Gastroesophageal sphincter (tissue), 4 donors: ENCODE measurements around the gene KRTAP5-11. TPM values are rescaled to one million over a fixed set of nuclear protein-coding genes. Genes with fewer than 3 reads are reported as not detected.

ENCODE experiments used
- ATAC-seq: fragments of 150-250 bp; one replicate; pipeline ENCODE4 v1.9.1; 2016; ENCODE audit warnings: mild to moderate bottlenecking, moderate library complexity
- H3K27ac ChIP-seq, 4 donors: fragments of 200-600 bp; sonication (generic) in 3 of 4; 1 replicate in 3 of 4; 2 replicates in 1 of 4; pipeline ENCODE4 v1.5.1; 2016 to 2019
- H3K27me3 ChIP-seq: fragments of 200-600 bp; sonication (generic); one replicate; pipeline ENCODE4 v1.5.1; 2019
- H3K36me3 ChIP-seq, 2 donors: fragments of 200-600 bp; sonication (generic); one replicate each; pipeline ENCODE4 v1.5.1; 2019; ENCODE audit warnings: control low read depth in 1 of 2
- H3K4me1 ChIP-seq, 3 donors: fragments of 200-600 bp; sonication (generic); 1 replicate in 2 of 3; 2 replicates in 1 of 3; pipeline ENCODE4 v1.5.1; 2016 to 2019; ENCODE audit warnings: control low read depth in 2 of 3
- H3K4me3 ChIP-seq, 2 donors: fragments of 200-600 bp; sonication (generic); one replicate each; pipeline ENCODE4 v1.5.1; 2019; ENCODE audit warnings: mild to moderate bottlenecking in 1 of 2, moderate library complexity in 1 of 2
- H3K9me3 ChIP-seq, 3 donors: fragments of 200-600 bp; sonication (generic); one replicate each; pipeline ENCODE4 v1.5.1; 2017 to 2019; ENCODE audit warnings: control low read depth in 2 of 3
- EP300 ChIP-seq: sonication (generic); formaldehyde crosslinking; IDR thresholded peaks from one replicate; pipeline ENCODE4 v1.6.1; 2017; ENCODE audit warnings: antibody characterized with exemption, mild to moderate bottlenecking
- POLR2A ChIP-seq, 2 donors: fragments of 450-650 bp; IDR thresholded peaks; one replicate each; pipeline ENCODE4 v1.6.1; 2017; ENCODE audit warnings: antibody characterized with exemption in 2 of 2, mild to moderate bottlenecking in 2 of 2, moderate library complexity in 1 of 2
- POLR2AphosphoS5 ChIP-seq: sonication (generic); formaldehyde crosslinking; IDR thresholded peaks from one replicate; pipeline ENCODE4 v1.6.1; 2017; ENCODE audit warnings: antibody characterized with exemption
- WGBS, 2 donors: methylation state at CpG; one replicate each; pipeline ENCODE4 v1.1.5; 2018; ENCODE audit warnings: low coverage in 1 of 2; 5-methylcytosine and 5-hydroxymethylcytosine counted together
- small RNA-seq, 4 donors: library from RNA; depleted of rRNA; stranded (forward); fragments of <200 nt; gene quantifications; one replicate each; pipeline ENCODE3, GENCODE V24; 2016
- total RNA-seq, 4 donors: library from RNA; depleted of rRNA; stranded (reverse); fragments of >200 nt; gene quantifications; one replicate each; pipeline ENCODE4 v1.1.0, GENCODE V29; 2016
- TF ChIP-seq, protein P1 (sequence below), 4 experiments: fragments of 200-600 bp in 2 of 4; fragments of 450-650 bp in 2 of 4; sonication (generic) in 1 of 4; IDR thresholded peaks; one replicate each; pipeline ENCODE4 v1.5.1; 2017 to 2019; ENCODE audit warnings: antibody characterized with exemption in 4 of 4, mild to moderate bottlenecking in 2 of 4, moderate library complexity in 2 of 4

KRTAP5-11 gene
- total RNA-seq, 4 donors from 2014 or later = not detected

DNA sequence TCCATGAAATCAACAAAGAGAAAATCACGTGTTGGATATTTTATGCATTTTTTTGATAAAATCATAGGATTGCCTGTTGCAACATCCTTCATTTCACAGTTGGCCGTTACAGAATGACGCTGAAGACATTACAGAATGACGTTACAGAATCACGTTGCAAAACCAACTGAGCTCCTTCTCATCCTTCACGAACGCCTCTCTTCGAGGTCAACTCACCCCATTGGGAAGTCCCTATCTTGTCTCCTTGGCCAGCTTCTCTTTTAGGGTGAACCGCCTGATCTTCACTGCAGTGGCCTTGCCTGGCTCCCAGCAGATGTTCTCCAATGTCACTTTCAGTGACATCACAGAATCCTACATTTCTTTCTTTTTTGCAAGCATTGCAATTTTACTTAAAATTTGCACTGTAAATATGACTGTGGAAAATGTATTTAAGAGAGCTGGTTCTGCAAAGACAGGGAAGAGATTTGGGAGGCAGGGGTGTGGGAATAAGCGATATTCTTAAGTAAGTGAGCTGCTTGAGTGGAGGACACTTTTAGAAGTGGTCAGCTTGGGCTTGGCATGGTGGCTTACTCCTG, 50.6 kb downstream of the KRTAP5-11 start:
- 74 to 77% methylated on average over 10 of the region's 10 CpGs for WGBS, 2 donors
- no peak for TF ChIP-seq EP300
- TF ChIP-seq, protein P1, sequence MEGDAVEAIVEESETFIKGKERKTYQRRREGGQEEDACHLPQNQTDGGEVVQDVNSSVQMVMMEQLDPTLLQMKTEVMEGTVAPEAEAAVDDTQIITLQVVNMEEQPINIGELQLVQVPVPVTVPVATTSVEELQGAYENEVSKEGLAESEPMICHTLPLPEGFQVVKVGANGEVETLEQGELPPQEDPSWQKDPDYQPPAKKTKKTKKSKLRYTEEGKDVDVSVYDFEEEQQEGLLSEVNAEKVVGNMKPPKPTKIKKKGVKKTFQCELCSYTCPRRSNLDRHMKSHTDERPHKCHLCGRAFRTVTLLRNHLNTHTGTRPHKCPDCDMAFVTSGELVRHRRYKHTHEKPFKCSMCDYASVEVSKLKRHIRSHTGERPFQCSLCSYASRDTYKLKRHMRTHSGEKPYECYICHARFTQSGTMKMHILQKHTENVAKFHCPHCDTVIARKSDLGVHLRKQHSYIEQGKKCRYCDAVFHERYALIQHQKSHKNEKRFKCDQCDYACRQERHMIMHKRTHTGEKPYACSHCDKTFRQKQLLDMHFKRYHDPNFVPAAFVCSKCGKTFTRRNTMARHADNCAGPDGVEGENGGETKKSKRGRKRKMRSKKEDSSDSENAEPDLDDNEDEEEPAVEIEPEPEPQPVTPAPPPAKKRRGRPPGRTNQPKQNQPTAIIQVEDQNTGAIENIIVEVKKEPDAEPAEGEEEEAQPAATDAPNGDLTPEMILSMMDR (IDR thresholded peaks at IDR 0.05) = no peak
- no peak for TF ChIP-seq POLR2A (IDR thresholded peaks at IDR 0.05)
- no peak for TF ChIP-seq POLR2AphosphoS5
- H3K4me3 ChIP-seq = no peak overlapping the region
- ATAC-seq = no peak
- no peak overlapping the region for H3K27ac ChIP-seq
- H3K36me3 ChIP-seq = no peaks in the 10 kb centered on the region
- H3K27me3 ChIP-seq = no peaks in the 10 kb centered on the region
- no peaks in the 10 kb centered on the region for H3K4me1 ChIP-seq
- no peaks in the 10 kb centered on the region for H3K9me3 ChIP-seq

Small RNAs within 50 kb of the gene (small RNA-seq; reads per million reads assigned to genes)
- gene AP000867.1 (0 reads per million in 4 donors), gene KRTAP5-14P (0 reads per million in 4 donors)

Other genes with a start within 250 kb of the KRTAP5-11 start
- 10 to 100 TPM in 1 of 4 donors, 1 to 10 TPM in 3; 5.0 to 10.3 (median 8.0) TPM for gene DHCR7, start 134.5 kb downstream of the KRTAP5-11 start, total RNA-seq
- 10 to 100 TPM; 21.6 to 62.0 (median 41.8) TPM for gene NADSYN1, start 129.7 kb downstream of the KRTAP5-11 start, total RNA-seq
- not detected for gene KRTAP5-7, start 55.6 kb downstream of the KRTAP5-11 start, total RNA-seq
- under 1 TPM in 1 of 4 donors, not detected in 3; 0.27 TPM for gene KRTAP5-8, start 44.9 kb downstream of the KRTAP5-11 start, total RNA-seq
- not detected for gene KRTAP5-9, start 34.5 kb downstream of the KRTAP5-11 start, total RNA-seq
- gene KRTAP5-10, start 17.3 kb downstream of the KRTAP5-11 start, total RNA-seq = not detected